Stimulated activated CD4-positive, alpha-beta T cell treated with anti-CD3 and anti-CD28 coated beads, Interleukin-15, amount 100 ng/mL, for 48 hours (primary cell): ENCODE results near the gene LRRC3C.

Source experiments
- DNase-seq, 2 donors: peaks; one replicate each; pipeline ENCODE4 v3.0.0-alpha.2; 2020; ENCODE audit warnings: low read depth in 2 of 2

The LRRC3C gene

GRCh38 chr17:39974433-39974832, 46.9 kb downstream of the LRRC3C start:
- DNase-seq = no peak

- no peak for DNase-seq
Measured at GRCh38 chr17:39975801-39976200, 48.3 kb downstream of the LRRC3C start.

- DNase-seq = no peak
Measured at GRCh38 chr17:39979016-39979670, 51.6 kb downstream of the LRRC3C start.

GRCh38 chr17:39979893-39980350, 52.4 kb downstream of the LRRC3C start:
- no peak for DNase-seq

GRCh38 chr17:39980351-39981206, 53.0 kb downstream of the LRRC3C start, which contains the start of gene PSMD3:
Gene PSMD3 (plus strand): TSS chr17:39980807. CDS start chr17:39980971, 164 bp downstream.
- DNase-seq = peak; percentile 94 to 96

- DNase-seq = no peak
Measured at GRCh38 chr17:39981207-39981741, 53.7 kb downstream of the LRRC3C start.

- no peak for DNase-seq
Measured at GRCh38 chr17:39981766-39982375, 54.3 kb downstream of the LRRC3C start.

GRCh38 chr17:39988206-39988810, 60.8 kb downstream of the LRRC3C start:
- no peak for DNase-seq

- no peak for DNase-seq
Measured at GRCh38 chr17:39994448-39994847, 66.9 kb downstream of the LRRC3C start.
